GM23248 (cell line): ENCODE measurements around the gene PAK4. TPM values are rescaled to one million over a fixed set of nuclear protein-coding genes. Genes with fewer than 3 reads are reported as not detected.

Experiments used
- DNase-seq: peaks from one replicate; pipeline ENCODE4 v3.0.0-alpha.2; 2015
- H2AFZ ChIP-seq: fragments of 200-600 bp; sonication (generic); 2 replicates; pipeline ENCODE4 v1.6.1; 2016; ENCODE audit warnings: antibody characterized with exemption
- H3F3A ChIP-seq: fragments of 200-600 bp; sonication (generic); 2 replicates; pipeline ENCODE4 v1.6.1; 2016; ENCODE audit warnings: mild to moderate bottlenecking, antibody characterized with exemption, mixed run types; ENCODE audit not compliant: insufficient read depth
- H3K27ac ChIP-seq: fragments of 200-600 bp; sonication (generic); 2 replicates; pipeline ENCODE4 v1.5.1; 2016; ENCODE audit warnings: mild to moderate bottlenecking
- H3K27me3 ChIP-seq: fragments of 200-600 bp; sonication (generic); replicated peaks from 2 replicates; pipeline ENCODE4 v1.6.1; 2016; ENCODE audit warnings: mild to moderate bottlenecking; ENCODE audit not compliant: insufficient read depth
- H3K36me3 ChIP-seq: fragments of 200-600 bp; sonication (generic); 2 replicates; pipeline ENCODE4 v1.6.1; 2016; ENCODE audit warnings: low read depth, mild to moderate bottlenecking
- H3K4me1 ChIP-seq: fragments of 200-600 bp; sonication (generic); 2 replicates; pipeline ENCODE4 v1.6.1; 2016; ENCODE audit warnings: mild to moderate bottlenecking; ENCODE audit not compliant: insufficient read depth
- H3K4me2 ChIP-seq: fragments of 200-600 bp; sonication (generic); one replicate; pipeline ENCODE4 v1.6.1; 2016; ENCODE audit warnings: mild to moderate bottlenecking; ENCODE audit not compliant: unreplicated experiment
- H3K4me3 ChIP-seq: fragments of 200-600 bp; sonication (generic); 2 replicates; pipeline ENCODE4 v1.5.1; 2016; ENCODE audit warnings: mild to moderate bottlenecking
- H3K79me2 ChIP-seq: fragments of 200-600 bp; sonication (generic); 2 replicates; pipeline ENCODE4 v1.6.1; 2016; ENCODE audit warnings: mild to moderate bottlenecking; ENCODE audit not compliant: insufficient read depth
- H3K9ac ChIP-seq: fragments of 200-600 bp; sonication (generic); 2 replicates; pipeline ENCODE4 v1.6.1; 2016; ENCODE audit warnings: mild to moderate bottlenecking
- H3K9me2 ChIP-seq: fragments of 200-600 bp; sonication (generic); 2 replicates; pipeline ENCODE4 v1.6.1; 2016; ENCODE audit warnings: mixed run types, mild to moderate bottlenecking, moderate library complexity; ENCODE audit not compliant: insufficient read depth
- H3K9me3 ChIP-seq: fragments of 200-600 bp; sonication (generic); one replicate; pipeline ENCODE4 v1.6.1; 2017; ENCODE audit warnings: low read depth
- H4K20me1 ChIP-seq: fragments of 200-600 bp; sonication (generic); 2 replicates; pipeline ENCODE4 v1.6.0; 2016; ENCODE audit not compliant: insufficient read depth
- EZH2 ChIP-seq: fragments of 200-600 bp; sonication (generic); IDR thresholded peaks from 2 replicates; pipeline ENCODE4 v1.6.1; 2018; ENCODE audit warnings: antibody characterized with exemption, mild to moderate bottlenecking; ENCODE audit not compliant: insufficient read depth, poor library complexity, severe bottlenecking
- EZH2phosphoT487 ChIP-seq: fragments of 200-600 bp; sonication (generic); IDR thresholded peaks from 2 replicates; pipeline ENCODE4 v1.6.1; 2018; ENCODE audit warnings: antibody characterized with exemption, moderate library complexity, mild to moderate bottlenecking, low read depth; ENCODE audit not compliant: insufficient read depth
- WGBS, 2 experiments: methylation state at CpG; one replicate each; pipeline ENCODE4 v1.1.6; 2015 to 2017; ENCODE audit warnings: low lambda C conversion rate in 2 of 2, low coverage in 1 of 2; ENCODE audit errors: missing lambda C conversion rate in 2 of 2; 5-methylcytosine and 5-hydroxymethylcytosine counted together
- in situ Hi-C: fragments of 300-500 bp; cut with MboI; formaldehyde crosslinking; loops from 2 replicates; pipeline ENCODE4 v1.15.0; 2020
- polyA plus RNA-seq: library from polyadenylated mRNA; unstranded; fragments of >200 nt; fragmentation: Nextera tagmentation; extraction: Ambion mirVana; gene quantifications from 2 replicates; pipeline ENCODE4 v1.2.1, GENCODE V29; 2016
- total RNA-seq: library from RNA; depleted of rRNA; stranded (reverse); fragments of >200 nt; shearing (Covaris generic); gene quantifications from 2 replicates; pipeline ENCODE4 v1.2.3, GENCODE V29; 2014

PAK4 gene
- total and polyA plus RNA-seq, 2 experiments from 2014 or later = 10.9 to 20.1 TPM

GRCh38 chr19:39119830-39120229 lies 5.8 kb upstream of the PAK4 start:
- no peaks in the 10 kb centered on the region for H3K36me3 ChIP-seq
- no peak overlapping the region for H3K4me3 ChIP-seq
- TF ChIP-seq EZH2 (no peak), EZH2phosphoT487 (no peak)
- no peaks in the 10 kb centered on the region for H3K4me1 ChIP-seq
- no peak overlapping the region for H2AFZ ChIP-seq
- H3K27me3 ChIP-seq = no peaks in the 10 kb centered on the region
- DNase-seq = no peak
- WGBS, 2 experiments = 31 to 89% methylated on average over 1 of the region's 1 CpG
- no peak overlapping the region for H3K9ac ChIP-seq
- H3K9me2 ChIP-seq = no peaks in the 10 kb centered on the region
- H3K27ac ChIP-seq = no peak overlapping the region
- H3F3A ChIP-seq = no peaks in the 10 kb centered on the region; the same call in 1 of the 2 replicates
- H4K20me1 ChIP-seq = no peaks in the 10 kb centered on the region
- in situ Hi-C loops = loop anchor here (5.0 kb wide), 1 partner anchor 212 kb away; no protein-coding TSS in a partner anchor
- no peaks in the 10 kb centered on the region for H3K79me2 ChIP-seq
- H3K4me2 ChIP-seq = no peak overlapping the region
- no peaks in the 10 kb centered on the region for H3K9me3 ChIP-seq

GRCh38 chr19:39122934-39123731 lies 2.5 kb upstream of the PAK4 start:
- Histone ChIP-seq H3K27ac (no peak overlapping the region), H3K27me3 (no peaks in the 10 kb centered on the region), H3F3A (no peaks in the 10 kb centered on the region; the same call in 1 of the 2 replicates), H3K4me1 (peaks cover under 1% of the 10 kb centered on the region), H3K79me2 (peaks cover 26% of the 10 kb centered on the region), H4K20me1 (no peaks in the 10 kb centered on the region), H3K9me3 (no peaks in the 10 kb centered on the region), H2AFZ (no peak overlapping the region), H3K4me3 (no peak overlapping the region), H3K4me2 (no peak overlapping the region), H3K36me3 (no peaks in the 10 kb centered on the region), H3K9me2 (no peaks in the 10 kb centered on the region), H3K9ac (no peak overlapping the region)
- WGBS, 2 experiments = 63 to 65% methylated on average over 18 of the region's 18 CpGs
- no peak for DNase-seq
- TF ChIP-seq EZH2 (no peak), EZH2phosphoT487 (no peak)
- in situ Hi-C loops = loop anchor here (5.0 kb wide), 1 partner anchor 209 kb away; no protein-coding TSS in a partner anchor

- Histone ChIP-seq H3K9ac (no peak overlapping the region), H3K9me3 (no peaks in the 10 kb centered on the region), H3K27me3 (no peaks in the 10 kb centered on the region), H3K9me2 (no peaks in the 10 kb centered on the region), H3K27ac (no peak overlapping the region), H3K79me2 (peaks cover 37% of the 10 kb centered on the region), H4K20me1 (no peaks in the 10 kb centered on the region), H3K4me3 (no peak overlapping the region), H3K4me1 (peaks cover 6% of the 10 kb centered on the region), H3K4me2 (no peak overlapping the region), H3F3A (no peaks in the 10 kb centered on the region; the same call in 1 of the 2 replicates), H3K36me3 (no peaks in the 10 kb centered on the region), H2AFZ (no peak overlapping the region)
- in situ Hi-C loops = loop anchor here (5.0 kb wide), 1 partner anchor 208 kb away; no protein-coding TSS in a partner anchor
- 67 to 69% methylated on average over 7 of the region's 7 CpGs for WGBS, 2 experiments
- DNase-seq = no peak
- TF ChIP-seq EZH2phosphoT487 = no peak
- TF ChIP-seq EZH2 = no peak
Measured at GRCh38 chr19:39124136-39124764, 1.3 kb upstream of the PAK4 start.

DNA sequence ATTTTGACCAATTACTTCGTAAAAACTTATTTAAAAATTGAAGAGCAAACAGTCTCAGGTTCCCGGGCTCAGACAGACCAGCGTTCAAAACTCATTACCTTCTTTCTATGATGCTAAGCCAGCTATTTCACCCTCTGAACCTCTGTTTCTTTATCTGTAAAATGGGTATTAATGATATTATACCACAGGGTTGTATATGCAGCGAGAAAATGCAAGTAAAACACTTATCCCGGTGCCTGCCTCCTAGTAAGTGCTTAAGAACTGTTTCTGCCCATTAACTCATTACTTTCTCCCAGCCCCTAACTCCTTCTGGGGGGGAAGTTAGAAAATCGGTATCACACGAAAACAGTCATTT lies 410 bp upstream of the PAK4 start:
- Histone ChIP-seq H3K36me3 (no peaks in the 10 kb centered on the region), H3K9me2 (no peaks in the 10 kb centered on the region), H3F3A (no peaks in the 10 kb centered on the region; the same call in 1 of the 2 replicates), H3K4me2 (peak overlapping the region; percentile 61), H3K27me3 (no peaks in the 10 kb centered on the region), H3K9me3 (no peaks in the 10 kb centered on the region), H3K27ac (no peak overlapping the region), H3K9ac (peak overlapping the region; percentile 45), H2AFZ (peak overlapping the region; percentile 86), H3K4me3 (peak overlapping the region; percentile 72), H4K20me1 (no peaks in the 10 kb centered on the region), H3K79me2 (peaks cover 44% of the 10 kb centered on the region), H3K4me1 (peaks cover 6% of the 10 kb centered on the region)
- WGBS, 2 experiments = 32 to 33% methylated on average over 7 of the region's 7 CpGs
- TF ChIP-seq EZH2phosphoT487 = no peak
- no peak for TF ChIP-seq EZH2
- in situ Hi-C loops = no loop called here
- DNase-seq = no peak
